Esophagus muscularis mucosa (tissue), 4 donors: ENCODE measurements around the gene TBX15.

Source experiments
- EP300 ChIP-seq: sonication (generic); formaldehyde crosslinking; IDR thresholded peaks from one replicate; pipeline ENCODE4 v1.6.1; 2017; ENCODE audit warnings: antibody characterized with exemption
- POLR2A ChIP-seq: fragments of 450-650 bp; IDR thresholded peaks from one replicate; pipeline ENCODE4 v1.6.1; 2017; ENCODE audit warnings: antibody characterized with exemption, moderate library complexity, mild to moderate bottlenecking, low read depth
- POLR2AphosphoS5 ChIP-seq, 2 donors: sonication (generic); formaldehyde crosslinking; IDR thresholded peaks; one replicate each; pipeline ENCODE4 v1.6.1; 2017; ENCODE audit warnings: antibody characterized with exemption in 2 of 2
- TF ChIP-seq, protein P1 (sequence below), 3 experiments: fragments of 200-600 bp in 2 of 3; fragments of 450-650 bp in 1 of 3; sonication (generic) in 2 of 3; IDR thresholded peaks; one replicate each; pipeline ENCODE4 v1.5.1; 2017 to 2019; ENCODE audit warnings: antibody characterized with exemption in 3 of 3, mild to moderate bottlenecking in 2 of 3, moderate library complexity in 1 of 3

DNA sequence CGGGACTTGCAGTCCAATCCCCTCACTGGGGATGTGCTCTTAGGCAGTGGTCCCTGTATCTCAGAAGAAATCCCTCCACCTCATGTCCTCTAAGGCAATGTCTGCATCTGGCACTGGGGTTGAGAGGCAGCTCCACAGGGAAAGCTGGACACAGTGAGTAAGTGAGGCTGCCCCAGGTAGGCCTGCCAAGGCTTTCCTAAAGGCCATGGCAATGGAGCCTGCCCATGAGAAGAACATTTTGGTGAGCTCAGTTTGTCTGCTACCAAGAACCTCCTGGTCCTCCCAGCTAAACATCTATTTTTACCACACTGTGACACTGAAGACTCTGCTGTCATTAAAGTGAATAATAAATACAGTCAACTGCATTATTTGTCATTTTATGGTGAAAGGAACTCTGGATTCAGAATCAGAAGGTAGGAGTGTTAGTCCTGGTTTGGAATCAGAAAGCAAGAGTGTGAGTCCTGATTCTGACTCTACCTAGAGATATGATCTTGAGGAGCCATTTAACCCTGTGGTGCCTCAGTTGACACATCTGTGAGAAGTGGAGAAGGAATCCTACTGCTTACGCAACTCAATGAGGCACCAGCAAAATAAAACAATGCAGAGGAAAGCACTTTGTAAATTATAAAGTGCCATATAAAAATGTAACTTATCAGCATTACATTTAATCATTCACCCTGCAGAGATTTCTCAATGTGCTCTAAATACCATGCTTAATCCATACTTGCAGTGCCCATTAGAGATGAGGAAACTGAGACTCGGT is 41.0 kb downstream of the TBX15 start:
- TF ChIP-seq, protein P1, sequence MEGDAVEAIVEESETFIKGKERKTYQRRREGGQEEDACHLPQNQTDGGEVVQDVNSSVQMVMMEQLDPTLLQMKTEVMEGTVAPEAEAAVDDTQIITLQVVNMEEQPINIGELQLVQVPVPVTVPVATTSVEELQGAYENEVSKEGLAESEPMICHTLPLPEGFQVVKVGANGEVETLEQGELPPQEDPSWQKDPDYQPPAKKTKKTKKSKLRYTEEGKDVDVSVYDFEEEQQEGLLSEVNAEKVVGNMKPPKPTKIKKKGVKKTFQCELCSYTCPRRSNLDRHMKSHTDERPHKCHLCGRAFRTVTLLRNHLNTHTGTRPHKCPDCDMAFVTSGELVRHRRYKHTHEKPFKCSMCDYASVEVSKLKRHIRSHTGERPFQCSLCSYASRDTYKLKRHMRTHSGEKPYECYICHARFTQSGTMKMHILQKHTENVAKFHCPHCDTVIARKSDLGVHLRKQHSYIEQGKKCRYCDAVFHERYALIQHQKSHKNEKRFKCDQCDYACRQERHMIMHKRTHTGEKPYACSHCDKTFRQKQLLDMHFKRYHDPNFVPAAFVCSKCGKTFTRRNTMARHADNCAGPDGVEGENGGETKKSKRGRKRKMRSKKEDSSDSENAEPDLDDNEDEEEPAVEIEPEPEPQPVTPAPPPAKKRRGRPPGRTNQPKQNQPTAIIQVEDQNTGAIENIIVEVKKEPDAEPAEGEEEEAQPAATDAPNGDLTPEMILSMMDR (IDR thresholded peaks at IDR 0.05), result no peak
- TF ChIP-seq POLR2A (no peak), EP300 (no peak), POLR2AphosphoS5 (IDR thresholded peaks at IDR 0.05) (no peak)
